T1000 (cell line): ENCODE results near the gene RBM19.
"Not testable (repeated sequence)": the region's sequence is repeated elsewhere in the genome, so short reads cannot be mapped to it uniquely, and the experiment has no call there.

Experiments used
- DNase-seq: peaks from one replicate; lab custom pipeline; 2025; ENCODE audit warnings: mixed read lengths; lab: John Stamatoyannopoulos, UW

Gene RBM19

GRCh38 chr12:113965951-113966797, at the start of gene RBM19:
Gene RBM19 (minus strand): TSS chr12:113966325. CDS start chr12:113966227, 98 bp downstream.
- peak; percentile 94 for DNase-seq

GRCh38 chr12:114015851-114016250, 49.7 kb upstream of the RBM19 start:
- no peak for DNase-seq

GRCh38 chr12:114013575-114014345, 47.6 kb upstream of the RBM19 start:
- no peak for DNase-seq

GRCh38 chr12:114012744-114013431, 46.8 kb upstream of the RBM19 start:
- no peak for DNase-seq

GRCh38 chr12:114011711-114012110, 45.6 kb upstream of the RBM19 start:
- no peak for DNase-seq

- no peak for DNase-seq
Measured at GRCh38 chr12:114006482-114007425, 40.6 kb upstream of the RBM19 start.

GRCh38 chr12:114004402-114004801, 38.3 kb upstream of the RBM19 start:
- DNase-seq = no peak

- DNase-seq = no peak
Measured at GRCh38 chr12:114003286-114003685, 37.2 kb upstream of the RBM19 start.

- no peak for DNase-seq
Measured at GRCh38 chr12:114001511-114002340, 35.6 kb upstream of the RBM19 start.

GRCh38 chr12:114000861-114001260, 34.7 kb upstream of the RBM19 start:
- no peak for DNase-seq

- not testable (repeated sequence) for DNase-seq
Measured at GRCh38 chr12:114000261-114000660, 34.1 kb upstream of the RBM19 start.

GRCh38 chr12:113997365-113997764, 31.2 kb upstream of the RBM19 start:
- DNase-seq = no peak

GRCh38 chr12:113996026-113996425, 29.9 kb upstream of the RBM19 start:
- DNase-seq = no peak

- no peak for DNase-seq
Measured at GRCh38 chr12:113994051-113994450, 27.9 kb upstream of the RBM19 start.

- DNase-seq = not testable (repeated sequence)
Measured at GRCh38 chr12:113992751-113993150, 26.6 kb upstream of the RBM19 start.

GRCh38 chr12:113991224-113992044, 25.3 kb upstream of the RBM19 start:
- DNase-seq = no peak

GRCh38 chr12:113990250-113991223, 24.4 kb upstream of the RBM19 start:
- DNase-seq = no peak

GRCh38 chr12:113988976-113989375, 22.9 kb upstream of the RBM19 start:
- no peak for DNase-seq
